Measurements from ENCODE around the gene MAIP1.

MAIP1 gene

DNA sequence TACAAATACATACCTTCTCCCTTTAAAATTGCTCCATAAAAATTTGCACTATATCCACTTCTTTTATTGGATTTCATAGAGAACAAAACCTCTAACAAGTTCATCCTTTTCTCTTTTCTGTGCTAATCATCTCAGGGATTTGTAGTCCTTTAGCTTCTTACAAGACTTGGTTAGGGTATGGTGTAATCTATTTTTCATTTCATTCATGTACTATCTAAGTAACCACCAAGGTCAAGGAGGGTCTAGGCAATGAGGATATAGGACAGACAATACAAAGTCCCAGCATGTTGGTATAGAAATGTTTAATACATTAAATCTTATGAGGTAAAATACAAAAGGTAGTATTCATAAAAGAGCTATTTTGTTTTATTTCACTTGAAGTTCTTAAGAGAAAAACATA lies 26.8 kb upstream of the MAIP1 start:
- no peak for ATAC-seq
- TF ChIP-seq TCF4 (CRISPR knock-in tag; IDR thresholded peaks at IDR 0.05; ENCODE audit: borderline replicate concordance): no peak

DNA sequence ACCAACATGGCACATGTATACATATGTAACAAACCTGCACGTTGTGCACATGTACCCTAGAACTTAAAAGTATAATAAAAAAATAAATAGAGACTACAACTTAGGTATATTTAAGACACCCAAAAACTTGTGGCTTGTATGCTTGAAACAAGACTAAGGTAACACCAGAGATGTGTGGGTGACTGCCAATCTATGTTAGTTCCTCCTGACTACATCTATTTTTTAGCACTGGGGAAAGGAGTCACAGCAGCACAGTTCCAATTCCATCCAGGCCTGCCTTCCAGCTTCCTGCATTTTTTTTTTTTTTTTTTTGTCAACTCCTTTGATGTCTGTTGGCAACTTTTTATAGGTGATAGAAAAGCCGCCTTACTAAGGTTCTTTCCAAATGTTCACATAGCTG lies 26.1 kb upstream of the MAIP1 start:
- no peak for ATAC-seq
- TF ChIP-seq, protein P1, sequence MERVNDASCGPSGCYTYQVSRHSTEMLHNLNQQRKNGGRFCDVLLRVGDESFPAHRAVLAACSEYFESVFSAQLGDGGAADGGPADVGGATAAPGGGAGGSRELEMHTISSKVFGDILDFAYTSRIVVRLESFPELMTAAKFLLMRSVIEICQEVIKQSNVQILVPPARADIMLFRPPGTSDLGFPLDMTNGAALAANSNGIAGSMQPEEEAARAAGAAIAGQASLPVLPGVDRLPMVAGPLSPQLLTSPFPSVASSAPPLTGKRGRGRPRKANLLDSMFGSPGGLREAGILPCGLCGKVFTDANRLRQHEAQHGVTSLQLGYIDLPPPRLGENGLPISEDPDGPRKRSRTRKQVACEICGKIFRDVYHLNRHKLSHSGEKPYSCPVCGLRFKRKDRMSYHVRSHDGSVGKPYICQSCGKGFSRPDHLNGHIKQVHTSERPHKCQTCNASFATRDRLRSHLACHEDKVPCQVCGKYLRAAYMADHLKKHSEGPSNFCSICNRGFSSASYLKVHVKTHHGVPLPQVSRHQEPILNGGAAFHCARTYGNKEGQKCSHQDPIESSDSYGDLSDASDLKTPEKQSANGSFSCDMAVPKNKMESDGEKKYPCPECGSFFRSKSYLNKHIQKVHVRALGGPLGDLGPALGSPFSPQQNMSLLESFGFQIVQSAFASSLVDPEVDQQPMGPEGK (CRISPR knock-in tag; IDR thresholded peaks at IDR 0.05; ENCODE audit: borderline replicate concordance): no peak
- no peak for TF ChIP-seq ZNF8 (CRISPR knock-in tag; IDR thresholded peaks at IDR 0.05)
- no peak for TF ChIP-seq CSDC2 (CRISPR knock-in tag; IDR thresholded peaks at IDR 0.05)
- TF ChIP-seq GLIS3 (CRISPR knock-in tag; IDR thresholded peaks at IDR 0.05): no peak
- no peak for TF ChIP-seq TCF4 (CRISPR knock-in tag; IDR thresholded peaks at IDR 0.05; ENCODE audit: borderline replicate concordance)
- TF ChIP-seq BACH2 (CRISPR knock-in tag; IDR thresholded peaks at IDR 0.05; ENCODE audit: borderline replicate concordance): no peak
- TF ChIP-seq, protein P2, sequence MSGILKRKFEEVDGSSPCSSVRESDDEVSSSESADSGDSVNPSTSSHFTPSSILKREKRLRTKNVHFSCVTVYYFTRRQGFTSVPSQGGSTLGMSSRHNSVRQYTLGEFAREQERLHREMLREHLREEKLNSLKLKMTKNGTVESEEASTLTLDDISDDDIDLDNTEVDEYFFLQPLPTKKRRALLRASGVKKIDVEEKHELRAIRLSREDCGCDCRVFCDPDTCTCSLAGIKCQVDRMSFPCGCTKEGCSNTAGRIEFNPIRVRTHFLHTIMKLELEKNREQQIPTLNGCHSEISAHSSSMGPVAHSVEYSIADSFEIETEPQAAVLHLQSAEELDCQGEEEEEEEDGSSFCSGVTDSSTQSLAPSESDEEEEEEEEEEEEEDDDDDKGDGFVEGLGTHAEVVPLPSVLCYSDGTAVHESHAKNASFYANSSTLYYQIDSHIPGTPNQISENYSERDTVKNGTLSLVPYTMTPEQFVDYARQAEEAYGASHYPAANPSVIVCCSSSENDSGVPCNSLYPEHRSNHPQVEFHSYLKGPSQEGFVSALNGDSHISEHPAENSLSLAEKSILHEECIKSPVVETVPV (CRISPR knock-in tag; IDR thresholded peaks at IDR 0.05): no peak
- TF ChIP-seq ZFP3 (CRISPR knock-in tag; IDR thresholded peaks at IDR 0.05): no peak
- TF ChIP-seq PPARA (CRISPR knock-in tag; IDR thresholded peaks at IDR 0.05; ENCODE audit: borderline replicate concordance): no peak
- no peak for TF ChIP-seq ESRRG (CRISPR knock-in tag; IDR thresholded peaks at IDR 0.05)
- TF ChIP-seq, protein P3, sequence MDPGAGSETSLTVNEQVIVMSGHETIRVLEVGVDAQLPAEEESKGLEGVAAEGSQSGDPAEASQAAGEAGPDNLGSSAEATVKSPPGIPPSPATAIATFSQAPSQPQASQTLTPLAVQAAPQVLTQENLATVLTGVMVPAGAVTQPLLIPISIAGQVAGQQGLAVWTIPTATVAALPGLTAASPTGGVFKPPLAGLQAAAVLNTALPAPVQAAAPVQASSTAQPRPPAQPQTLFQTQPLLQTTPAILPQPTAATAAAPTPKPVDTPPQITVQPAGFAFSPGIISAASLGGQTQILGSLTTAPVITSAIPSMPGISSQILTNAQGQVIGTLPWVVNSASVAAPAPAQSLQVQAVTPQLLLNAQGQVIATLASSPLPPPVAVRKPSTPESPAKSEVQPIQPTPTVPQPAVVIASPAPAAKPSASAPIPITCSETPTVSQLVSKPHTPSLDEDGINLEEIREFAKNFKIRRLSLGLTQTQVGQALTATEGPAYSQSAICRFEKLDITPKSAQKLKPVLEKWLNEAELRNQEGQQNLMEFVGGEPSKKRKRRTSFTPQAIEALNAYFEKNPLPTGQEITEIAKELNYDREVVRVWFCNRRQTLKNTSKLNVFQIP (CRISPR knock-in tag; IDR thresholded peaks at IDR 0.05; ENCODE audit: borderline replicate concordance, low read depth): no peak
- TF ChIP-seq ARNTL (CRISPR knock-in tag; IDR thresholded peaks at IDR 0.05; ENCODE audit: borderline replicate concordance, low read depth): no peak
- no peak for TF ChIP-seq RARB (CRISPR knock-in tag; IDR thresholded peaks at IDR 0.05)
- TF ChIP-seq SNAI2 (CRISPR knock-in tag; IDR thresholded peaks at IDR 0.05): no peak
- no peak for TF ChIP-seq ZC3H10 (CRISPR knock-in tag; IDR thresholded peaks at IDR 0.05)
- TF ChIP-seq ZNF70 (CRISPR knock-in tag; IDR thresholded peaks at IDR 0.05): no peak
- TF ChIP-seq ISL1 (CRISPR knock-in tag; IDR thresholded peaks at IDR 0.05): no peak
- no peak for TF ChIP-seq ZNF565 (CRISPR knock-in tag; conservative IDR thresholded peaks at IDR 0.05; ENCODE audit: low read depth)
- TF ChIP-seq OSR1 (CRISPR knock-in tag; IDR thresholded peaks at IDR 0.05): no peak

- ATAC-seq: no peak
These were observed 23.0 kb upstream of the MAIP1 start for GRCh38 chr2:199932312-199932855.

More at GRCh38 chr2:199932312-199932855, 23.0 kb upstream of the MAIP1 start:
- TF ChIP-seq CREB5 (CRISPR knock-in tag; IDR thresholded peaks at IDR 0.05; ENCODE audit: low read depth) (no peak), ISL1 (CRISPR knock-in tag; IDR thresholded peaks at IDR 0.05) (no peak), RARB (CRISPR knock-in tag; IDR thresholded peaks at IDR 0.05) (no peak), ZNF70 (CRISPR knock-in tag; IDR thresholded peaks at IDR 0.05) (no peak), ZC3H10 (CRISPR knock-in tag; IDR thresholded peaks at IDR 0.05) (no peak), ZNF8 (CRISPR knock-in tag; IDR thresholded peaks at IDR 0.05) (no peak), ZFP3 (CRISPR knock-in tag; IDR thresholded peaks at IDR 0.05) (no peak), CSDC2 (CRISPR knock-in tag; IDR thresholded peaks at IDR 0.05) (no peak), PPARA (CRISPR knock-in tag; IDR thresholded peaks at IDR 0.05; ENCODE audit: borderline replicate concordance) (no peak), BACH2 (CRISPR knock-in tag; IDR thresholded peaks at IDR 0.05; ENCODE audit: borderline replicate concordance) (no peak), TCF4 (CRISPR knock-in tag; IDR thresholded peaks at IDR 0.05; ENCODE audit: borderline replicate concordance) (no peak), TOX (CRISPR knock-in tag; IDR thresholded peaks at IDR 0.05; ENCODE audit: borderline replicate concordance) (no peak), GLIS3 (CRISPR knock-in tag; IDR thresholded peaks at IDR 0.05) (no peak)
- TF ChIP-seq, protein P3 (CRISPR knock-in tag; IDR thresholded peaks at IDR 0.05; ENCODE audit: borderline replicate concordance, low read depth): no peak
- TF ChIP-seq, protein P1 (CRISPR knock-in tag; IDR thresholded peaks at IDR 0.05; ENCODE audit: borderline replicate concordance): no peak
- TF ChIP-seq, protein P2 (CRISPR knock-in tag; IDR thresholded peaks at IDR 0.05): no peak
